KOPT-K1 (cell line): ENCODE results near the gene SMARCA1.

Experiments used
- H3K27ac ChIP-seq: fragments of 200-600 bp; sonication (generic); 2 replicates; pipeline ENCODE4 v1.5.1; 2016; ENCODE audit warnings: antibody characterized with exemption, mild to moderate bottlenecking, low read depth, low read length; ENCODE audit not compliant: poor library complexity, severe bottlenecking
- H3K36me3 ChIP-seq: fragments of 200-600 bp; sonication (generic); 2 replicates; pipeline ENCODE4 v1.5.1; 2017; ENCODE audit warnings: antibody characterized with exemption, mild to moderate bottlenecking, low read length, moderate library complexity; ENCODE audit not compliant: insufficient read depth
- H3K9me3 ChIP-seq: fragments of 200-600 bp; sonication (generic); 2 replicates; pipeline ENCODE4 v1.5.1; 2017; ENCODE audit warnings: antibody characterized with exemption, low read length, mild to moderate bottlenecking; ENCODE audit not compliant: insufficient read depth, poor library complexity, severe bottlenecking

The SMARCA1 gene

GRCh38 chrX:129545408-129545807 is 22.1 kb upstream of the SMARCA1 start:
- no peak overlapping the region for H3K27ac ChIP-seq
- no peaks in the 10 kb centered on the region for H3K9me3 ChIP-seq
- no peaks in the 10 kb centered on the region for H3K36me3 ChIP-seq

- H3K9me3 ChIP-seq, result no peaks in the 10 kb centered on the region
- no peak overlapping the region for H3K27ac ChIP-seq
- no peaks in the 10 kb centered on the region for H3K36me3 ChIP-seq
These were observed 21.5 kb upstream of the SMARCA1 start for GRCh38 chrX:129544780-129545179.

GRCh38 chrX:129540722-129541184 is 17.5 kb upstream of the SMARCA1 start:
- no peak overlapping the region for H3K27ac ChIP-seq
- no peaks in the 10 kb centered on the region for H3K9me3 ChIP-seq
- H3K36me3 ChIP-seq, result no peaks in the 10 kb centered on the region

- Histone ChIP-seq H3K36me3 (no peaks in the 10 kb centered on the region), H3K9me3 (no peaks in the 10 kb centered on the region), H3K27ac (peak within 1 kb of the TSS; percentile 45)
These were observed 16.9 kb upstream of the SMARCA1 start, which contains the start of gene OCRL for GRCh38 chrX:129540068-129540653. OCRL (plus strand) TSS chrX:129540259; CDS start chrX:129540440, 181 bp downstream.

- no peak overlapping the region for H3K27ac ChIP-seq
- no peaks in the 10 kb centered on the region for H3K9me3 ChIP-seq
- H3K36me3 ChIP-seq, result no peaks in the 10 kb centered on the region
These were observed 11.7 kb upstream of the SMARCA1 start for GRCh38 chrX:129534816-129535578.

GRCh38 chrX:129531132-129531531 is 7.8 kb upstream of the SMARCA1 start:
- Histone ChIP-seq H3K27ac (no peak overlapping the region), H3K9me3 (no peaks in the 10 kb centered on the region), H3K36me3 (no peaks in the 10 kb centered on the region)

- H3K27ac ChIP-seq, result no peak overlapping the region
- H3K36me3 ChIP-seq, result no peaks in the 10 kb centered on the region
- H3K9me3 ChIP-seq, result no peaks in the 10 kb centered on the region
These were observed 7.1 kb upstream of the SMARCA1 start for GRCh38 chrX:129530410-129530809.

- H3K27ac ChIP-seq, result no peak overlapping the region
- no peaks in the 10 kb centered on the region for H3K9me3 ChIP-seq
- no peaks in the 10 kb centered on the region for H3K36me3 ChIP-seq
These were observed 6.5 kb upstream of the SMARCA1 start for GRCh38 chrX:129529685-129530281.

GRCh38 chrX:129525896-129526295 is 2.6 kb upstream of the SMARCA1 start:
- Histone ChIP-seq H3K27ac (no peak overlapping the region), H3K36me3 (no peaks in the 10 kb centered on the region), H3K9me3 (no peaks in the 10 kb centered on the region)

GRCh38 chrX:129525162-129525561 is 1.9 kb upstream of the SMARCA1 start:
- Histone ChIP-seq H3K27ac (no peak overlapping the region), H3K9me3 (no peaks in the 10 kb centered on the region), H3K36me3 (no peaks in the 10 kb centered on the region)

- Histone ChIP-seq H3K9me3 (no peaks in the 10 kb centered on the region), H3K36me3 (no peaks in the 10 kb centered on the region), H3K27ac (no peak overlapping the region)
These were observed 1.1 kb upstream of the SMARCA1 start for GRCh38 chrX:129524250-129524850.

GRCh38 chrX:129522184-129523078 is 859 bp downstream of the SMARCA1 start:
- H3K36me3 ChIP-seq, result no peaks in the 10 kb centered on the region
- H3K9me3 ChIP-seq, result no peaks in the 10 kb centered on the region
- no peak overlapping the region for H3K27ac ChIP-seq

GRCh38 chrX:129520151-129520550 is 3.1 kb downstream of the SMARCA1 start:
- H3K36me3 ChIP-seq, result no peaks in the 10 kb centered on the region
- no peak overlapping the region for H3K27ac ChIP-seq
- H3K9me3 ChIP-seq, result no peaks in the 10 kb centered on the region

GRCh38 chrX:129516402-129516801 is 6.9 kb downstream of the SMARCA1 start:
- Histone ChIP-seq H3K36me3 (no peaks in the 10 kb centered on the region), H3K27ac (no peak overlapping the region), H3K9me3 (no peaks in the 10 kb centered on the region)
